ENCODE data around the gene CFAP92.
A peak's percentile ranks its signal among the peaks of the same experiment; 100 is the strongest.

Gene CFAP92

DNA sequence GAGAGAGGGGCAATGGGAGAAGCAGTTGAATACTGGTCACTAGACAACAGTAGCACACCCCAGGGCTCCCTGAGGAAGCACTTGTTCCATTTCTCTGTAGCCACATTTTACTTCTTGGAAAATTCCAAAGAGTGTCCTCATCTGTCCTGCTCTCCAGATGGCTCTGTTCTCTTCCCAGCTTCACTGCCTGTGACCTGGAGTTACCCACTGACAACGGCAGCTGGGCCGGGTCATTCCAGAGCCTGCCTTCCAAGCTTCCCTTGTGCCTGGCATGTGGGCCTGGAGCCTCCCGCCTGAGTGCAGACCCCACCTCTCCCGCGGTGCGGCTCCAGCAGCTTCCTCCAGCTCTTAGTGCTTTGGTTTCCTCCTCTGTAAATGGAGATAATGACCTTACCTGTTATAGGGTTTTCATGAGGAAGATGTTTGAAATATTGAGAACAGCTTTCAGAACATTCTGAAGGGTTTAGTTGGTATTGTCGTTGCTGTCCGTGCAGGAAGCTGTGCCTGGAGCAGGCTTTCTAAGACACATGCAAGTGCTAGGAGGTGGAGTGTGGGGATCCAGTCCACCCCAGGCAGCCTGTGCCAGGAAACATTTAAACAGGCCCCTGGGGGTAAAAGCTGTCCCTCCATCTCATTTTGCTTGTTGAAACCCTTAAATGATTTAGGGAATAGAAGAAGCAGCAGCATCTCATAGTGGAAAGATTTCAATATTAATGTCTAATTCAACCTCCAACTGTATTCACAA is 32.0 kb upstream of the CFAP92 start:
- no peak for DNase-seq

DNA sequence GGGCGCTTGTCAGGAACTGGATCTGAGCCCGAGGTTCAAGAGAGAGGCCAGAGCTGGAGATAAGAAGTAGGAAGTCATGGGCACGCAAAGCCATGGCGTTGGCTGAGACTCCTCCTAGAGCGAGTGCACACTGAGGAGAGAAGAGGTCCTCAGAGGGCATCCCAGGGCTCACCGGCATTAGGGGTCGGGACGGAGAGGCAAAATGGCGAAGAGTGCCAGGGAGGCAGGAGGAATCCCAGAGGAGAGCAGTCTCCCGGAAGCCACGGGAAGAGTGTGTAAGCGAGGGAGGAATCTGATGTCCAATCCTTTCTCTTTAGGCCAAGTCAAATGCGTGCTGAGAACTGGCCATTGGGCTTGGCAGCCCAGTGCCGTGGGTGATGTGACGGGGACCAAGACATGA is 31.2 kb upstream of the CFAP92 start:
- no peak for DNase-seq

DNA sequence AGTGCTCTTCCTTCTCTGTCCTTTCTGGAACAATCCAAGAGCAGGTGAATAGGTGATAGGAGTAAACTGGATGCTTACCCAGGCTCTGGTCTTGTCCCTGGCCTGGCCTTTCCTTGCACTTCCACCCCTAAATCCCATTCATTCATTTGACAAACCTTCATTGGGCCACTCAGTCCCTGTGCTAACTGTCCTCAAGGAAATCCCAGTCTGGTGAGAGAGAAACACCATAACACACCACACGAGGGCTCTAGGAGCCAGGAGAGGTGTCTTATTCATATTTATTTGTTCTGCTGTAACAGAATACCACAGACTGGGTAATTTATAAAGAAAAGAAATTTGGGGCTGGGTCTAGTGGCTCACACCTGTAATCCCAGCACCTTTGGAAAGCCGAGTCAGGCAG is 30.0 kb upstream of the CFAP92 start:
- no peak for DNase-seq

DNA sequence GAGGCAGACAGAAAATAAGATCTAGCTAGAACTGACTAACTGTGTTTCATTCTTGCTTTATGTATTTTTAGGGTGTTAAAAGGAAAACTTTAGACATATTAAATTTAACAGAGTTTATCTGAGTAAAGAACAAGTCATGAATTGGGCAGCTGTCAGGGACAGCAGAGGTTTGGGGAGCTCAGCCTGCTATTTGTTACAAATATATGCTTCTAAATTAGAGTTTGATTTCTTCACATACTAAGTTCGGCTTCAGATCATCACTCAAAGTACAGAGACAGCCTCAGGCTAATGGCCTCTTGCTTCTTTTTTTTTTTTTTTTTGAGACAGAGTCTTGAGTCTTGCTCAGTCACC is 29.1 kb upstream of the CFAP92 start:
- DNase-seq, result no peak

DNA sequence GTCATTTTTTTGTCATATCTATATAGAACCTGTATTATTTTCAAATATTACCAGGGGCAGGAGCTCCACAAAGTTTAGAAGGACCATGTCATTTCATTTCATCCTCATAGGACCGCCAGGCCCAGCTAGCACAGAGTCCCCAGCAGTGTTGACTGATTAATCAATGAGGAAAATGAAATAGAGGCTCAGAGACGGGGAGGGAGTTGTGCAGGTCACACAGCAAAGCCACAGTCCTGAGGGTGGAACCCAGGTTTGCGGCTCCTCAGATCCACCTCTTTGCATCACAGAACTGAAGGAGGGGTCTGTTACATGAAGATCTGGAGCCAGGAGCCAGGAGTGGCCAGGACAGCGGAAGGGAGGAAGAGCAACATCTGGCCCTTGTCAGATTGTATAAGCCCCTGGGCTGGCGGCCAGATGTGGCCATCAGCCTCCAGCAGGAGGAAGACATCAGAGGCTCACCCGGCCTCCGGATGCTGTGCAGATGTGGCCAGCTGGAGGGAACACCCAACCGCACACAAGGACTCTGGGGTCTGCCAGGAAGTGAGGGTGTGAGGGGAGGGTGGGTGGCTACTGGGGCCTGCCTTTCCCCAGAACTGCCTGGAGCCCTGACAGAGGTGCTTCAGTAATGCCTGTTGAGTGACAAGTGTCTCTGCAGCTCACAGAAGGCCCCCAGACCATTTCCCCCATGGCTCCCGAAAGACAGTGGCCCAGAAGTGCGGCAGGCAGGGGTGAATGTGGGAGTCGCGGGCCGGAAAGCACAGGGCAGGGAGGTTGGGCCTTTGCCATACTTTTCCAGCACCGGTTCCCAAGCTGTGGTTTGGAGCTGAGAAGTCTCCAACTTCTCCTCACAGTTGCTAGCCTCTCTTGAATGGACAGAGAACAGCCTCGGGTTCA is 28.5 kb upstream of the CFAP92 start:
- DNase-seq, result no peak

DNA sequence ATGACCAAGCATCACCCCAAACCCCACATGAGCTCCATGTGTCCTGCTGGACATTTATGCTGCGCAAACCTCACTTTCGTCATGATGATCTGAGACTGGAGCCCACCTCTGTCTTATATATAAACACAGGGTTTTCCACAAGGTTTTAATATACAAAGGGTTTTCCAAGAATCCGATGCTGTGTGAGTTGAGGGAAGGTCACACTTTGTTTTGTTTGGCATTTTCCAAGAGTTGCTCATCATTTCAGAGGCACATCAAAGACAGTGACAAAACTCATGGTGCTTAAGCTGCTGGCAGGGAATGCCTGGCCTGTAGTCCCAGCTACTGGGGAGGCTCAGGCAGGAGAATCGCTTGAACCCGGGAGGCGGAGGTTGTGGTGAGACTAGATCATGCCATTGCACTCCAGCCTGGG is 27.3 kb upstream of the CFAP92 start:
- no peak for DNase-seq

DNA sequence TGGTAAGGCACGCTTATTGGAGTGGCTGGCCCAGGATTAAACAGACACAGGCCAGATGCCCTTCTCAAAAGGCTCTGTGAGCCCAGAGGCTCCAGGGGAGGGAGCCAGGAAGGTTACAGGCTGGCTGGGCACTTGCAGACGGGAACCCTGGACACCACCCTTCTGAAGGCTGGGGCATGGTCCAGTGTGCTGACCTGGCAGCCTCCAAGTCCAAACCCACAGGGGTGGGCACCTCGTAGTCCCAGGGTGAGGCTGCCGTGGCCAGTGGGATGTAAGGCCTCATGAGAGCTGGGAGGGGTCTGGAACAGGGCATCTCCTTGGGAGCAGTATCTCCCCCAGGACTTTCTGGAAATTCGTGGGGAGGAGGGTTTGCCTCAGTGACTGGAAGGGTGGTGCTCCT is 26.8 kb upstream of the CFAP92 start:
- no peak for DNase-seq

DNA sequence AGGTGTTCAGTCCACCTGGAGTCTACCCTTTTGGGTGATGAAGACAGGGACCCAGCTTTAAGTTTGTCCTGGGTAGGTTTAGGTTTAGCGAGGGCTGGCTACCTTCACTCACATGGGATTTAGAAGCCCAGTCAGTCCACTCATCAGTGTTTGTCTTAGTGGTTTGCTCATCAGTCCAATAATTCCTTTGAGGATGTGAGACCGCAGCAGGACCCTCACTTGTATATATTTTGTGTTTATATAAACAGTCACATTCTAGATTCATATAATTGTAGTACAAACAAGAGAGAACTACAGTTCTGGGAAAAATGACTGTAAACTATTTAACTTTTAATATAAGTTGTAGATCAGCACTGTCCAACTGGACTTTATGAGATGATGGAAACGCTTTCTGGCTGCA is 25.4 kb upstream of the CFAP92 start:
- no peak for DNase-seq

DNA sequence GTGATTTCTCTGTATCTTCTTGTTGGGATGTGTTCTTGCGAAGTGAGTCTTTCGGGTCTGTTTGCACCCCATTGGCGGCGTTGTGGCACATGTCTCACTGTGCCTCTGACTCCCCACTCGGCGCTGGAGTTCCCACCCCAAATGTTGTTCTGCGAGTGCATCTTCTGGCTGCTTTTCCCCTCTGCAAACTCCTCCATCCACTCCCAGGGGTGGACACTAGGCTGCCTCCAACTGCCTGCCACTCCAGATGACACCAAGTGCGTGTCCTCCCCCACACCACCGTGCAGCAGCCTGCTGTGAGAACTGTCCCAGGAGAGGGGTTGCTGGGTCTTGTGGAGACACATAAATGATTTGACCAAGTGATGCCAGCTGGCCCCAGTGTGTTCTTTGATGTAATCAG is 24.9 kb upstream of the CFAP92 start:
- DNase-seq, result no peak

DNA sequence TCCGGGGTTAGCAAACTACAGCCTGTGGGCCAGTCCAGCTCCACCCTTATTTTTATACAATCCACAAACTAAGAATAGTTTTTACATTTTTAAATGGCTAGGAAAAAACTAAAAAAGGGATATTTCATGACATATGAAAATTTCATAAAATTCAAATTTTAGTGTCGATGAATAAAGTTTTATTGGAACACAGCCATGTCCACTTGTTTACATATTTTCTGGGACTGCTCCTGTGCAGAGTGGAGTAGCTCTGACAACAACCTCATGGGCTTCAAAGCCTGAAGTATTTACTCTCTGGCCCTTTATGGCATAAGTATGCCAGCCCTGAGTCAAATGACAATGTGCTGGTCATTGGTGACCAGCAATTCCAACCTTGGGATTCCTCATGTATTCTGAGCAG is 24.4 kb upstream of the CFAP92 start:
- no peak for DNase-seq

DNA sequence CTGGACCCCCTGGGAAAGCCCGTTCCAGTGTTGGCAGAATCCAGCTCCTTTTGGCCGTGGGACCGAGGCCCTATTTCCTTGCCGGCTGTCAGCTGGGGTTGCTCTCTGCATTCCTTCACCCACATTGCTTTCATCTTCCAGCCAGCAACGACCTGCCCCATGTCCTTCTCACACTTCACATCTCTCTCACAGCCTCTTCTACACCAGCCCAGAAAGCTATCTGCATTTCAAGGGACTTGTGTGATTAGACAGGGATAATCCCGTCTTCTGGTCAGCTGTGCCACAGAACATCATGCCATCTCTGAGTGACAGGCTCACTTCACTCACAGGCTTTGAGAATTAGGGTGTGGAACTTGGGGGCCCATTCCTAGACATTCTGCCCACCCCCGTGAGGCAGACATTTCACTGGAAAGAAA is 23.6 kb upstream of the CFAP92 start:
- no peak for DNase-seq

DNA sequence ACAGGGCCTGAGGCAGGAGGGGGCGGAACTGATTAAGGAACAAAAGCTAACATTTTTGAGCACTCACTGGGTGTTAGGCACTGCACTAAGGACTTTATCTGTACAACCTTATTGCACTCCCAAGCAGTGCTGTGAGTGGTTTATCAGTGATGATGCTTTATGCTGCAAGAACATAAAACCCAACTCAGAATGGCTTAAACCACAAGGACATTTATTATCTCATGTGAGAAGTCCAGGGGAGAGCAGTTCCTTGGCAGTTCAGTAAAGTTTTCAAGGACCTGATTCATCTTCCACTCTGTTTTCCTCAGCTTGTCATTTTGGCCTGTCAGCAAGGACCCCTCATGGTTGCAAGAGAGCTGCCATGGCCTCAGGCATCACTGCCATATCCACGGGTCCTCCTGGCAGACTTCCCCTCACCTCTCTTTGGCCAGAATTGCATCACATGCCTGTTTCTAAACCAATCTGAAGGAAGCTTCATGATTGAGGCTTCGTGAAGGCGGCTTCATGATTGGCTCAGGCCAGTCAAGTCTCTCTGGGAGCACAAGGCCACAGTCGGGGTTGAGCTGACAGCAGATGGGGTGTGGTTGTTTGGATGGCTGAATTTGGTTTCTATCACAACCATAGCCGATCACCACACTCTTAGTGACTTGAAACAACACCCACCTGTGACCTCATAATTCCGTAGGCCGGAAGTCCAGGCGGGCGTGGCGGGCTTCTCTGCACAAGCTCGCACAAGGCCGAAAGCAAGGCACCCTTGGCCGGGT is 23.0 kb upstream of the CFAP92 start:
- no peak for DNase-seq

DNA sequence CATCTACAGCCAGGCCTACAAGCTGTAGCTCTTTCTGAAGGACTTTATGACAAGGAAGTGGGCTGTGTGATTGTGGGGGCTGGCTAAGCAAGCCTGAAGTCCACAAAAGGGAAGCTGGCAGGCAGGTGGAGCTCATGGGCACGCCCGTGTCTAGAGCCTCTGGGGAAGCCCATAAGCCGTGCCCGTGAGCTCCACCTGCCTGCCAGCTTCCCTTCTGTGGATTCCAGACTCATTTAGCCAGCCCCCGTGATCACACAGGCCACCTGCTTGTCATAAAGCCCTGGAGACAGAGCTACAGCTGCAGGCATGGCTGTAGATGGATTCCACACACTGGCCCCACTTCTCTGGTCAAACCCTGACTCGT is 22.5 kb upstream of the CFAP92 start:
- DNase-seq, result peak; percentile 82

DNA sequence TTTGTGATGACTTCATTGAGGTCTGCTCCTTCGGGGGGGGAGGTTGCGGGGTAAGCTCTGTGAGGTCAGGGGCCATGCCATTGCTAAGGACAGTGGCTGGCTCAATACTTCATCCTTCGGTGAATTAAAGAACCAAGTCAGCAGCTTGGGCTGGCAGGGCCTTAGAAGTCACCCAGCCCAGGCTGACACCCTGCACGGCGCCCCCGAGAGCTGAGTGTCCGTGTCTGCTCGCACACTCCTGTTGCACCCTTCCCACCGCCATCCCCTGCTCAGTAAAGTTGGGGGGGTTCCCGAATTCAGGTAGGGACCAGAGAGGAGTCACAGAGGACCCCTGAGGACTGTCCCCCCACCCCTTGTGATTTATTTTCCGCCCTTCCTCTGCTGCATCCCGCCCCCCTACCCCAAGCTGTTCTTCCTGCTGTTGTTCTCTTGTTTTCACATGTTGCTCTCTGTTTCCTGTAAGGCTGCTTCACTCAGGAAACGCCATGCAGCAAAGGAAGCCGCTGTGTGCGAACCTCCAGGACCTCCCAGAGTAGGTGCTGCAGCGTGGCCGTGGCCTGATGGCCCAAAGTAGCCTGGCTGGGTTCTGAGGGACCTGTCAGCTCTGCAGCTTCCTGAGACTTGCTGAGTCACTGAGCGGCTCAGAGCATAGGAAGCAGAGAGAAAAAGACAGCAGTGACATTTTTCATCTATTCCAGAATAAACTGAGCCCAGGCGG is 21.7 kb upstream of the CFAP92 start:
- no peak for DNase-seq

DNA sequence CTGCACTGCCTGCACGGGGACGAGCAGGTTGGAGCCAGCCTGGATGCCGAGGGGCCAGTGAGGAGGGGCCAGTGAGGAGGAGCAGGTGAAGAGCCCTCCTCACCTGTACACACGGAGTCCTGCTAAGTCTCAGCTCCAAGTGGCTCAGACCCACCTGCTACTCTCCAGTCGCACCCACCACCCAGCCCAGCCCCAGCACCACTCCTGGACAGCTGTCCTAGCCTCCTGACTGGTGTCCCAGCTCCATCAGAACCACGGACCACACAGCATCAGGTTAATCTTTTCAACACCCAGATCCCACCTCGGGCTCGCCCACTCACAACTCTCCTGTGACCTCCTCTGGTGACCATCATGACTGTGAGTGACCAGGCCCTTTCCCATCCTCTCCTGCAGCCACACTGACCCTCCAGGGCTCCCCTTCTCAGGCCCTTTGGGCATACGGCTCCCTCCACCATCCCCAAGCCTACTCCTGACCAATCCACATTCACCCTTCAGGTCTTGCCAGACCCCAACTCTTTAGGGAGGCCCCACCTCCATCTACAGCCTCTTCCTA is 21.0 kb upstream of the CFAP92 start:
- no peak for DNase-seq

DNA sequence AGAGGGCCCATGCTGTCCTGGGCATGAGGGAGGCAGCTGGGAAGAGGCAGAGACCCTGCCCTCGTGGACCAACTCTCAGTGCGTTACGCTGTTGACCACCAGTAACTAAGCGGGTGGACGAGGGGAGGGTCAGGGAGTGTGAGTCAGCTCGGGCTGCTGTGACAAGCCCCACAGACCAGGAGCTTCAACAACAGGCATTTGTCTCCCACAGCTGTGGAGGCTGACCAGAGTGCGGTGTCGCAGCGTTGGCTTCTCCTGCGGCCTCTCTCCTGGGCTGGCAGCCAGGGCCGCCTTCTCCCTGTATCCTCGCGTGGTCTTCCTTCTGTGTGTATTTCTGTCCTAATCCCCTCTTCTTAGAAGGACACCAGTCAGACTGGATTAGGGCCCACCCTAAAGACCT is 20.3 kb upstream of the CFAP92 start:
- no peak for DNase-seq

DNA sequence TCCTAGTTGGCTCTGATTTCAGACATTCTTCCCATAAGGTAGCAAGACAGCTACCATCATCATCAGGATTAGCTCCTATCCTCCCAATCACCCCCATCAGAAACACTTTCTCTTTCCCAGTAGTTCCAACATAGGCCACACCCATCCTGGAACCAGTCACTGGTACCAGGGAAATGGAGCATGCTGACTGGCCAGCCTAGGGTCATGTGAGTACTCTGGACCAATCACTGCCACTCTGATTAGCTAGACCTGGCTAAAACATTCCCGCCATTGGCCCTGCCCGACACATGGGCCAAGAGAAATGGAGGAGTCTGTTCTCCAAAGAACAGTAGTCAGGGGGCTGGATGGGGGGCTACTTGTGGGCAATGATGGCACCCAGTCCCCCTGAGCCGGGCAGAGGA is 19.6 kb upstream of the CFAP92 start:
- DNase-seq, result no peak

DNA sequence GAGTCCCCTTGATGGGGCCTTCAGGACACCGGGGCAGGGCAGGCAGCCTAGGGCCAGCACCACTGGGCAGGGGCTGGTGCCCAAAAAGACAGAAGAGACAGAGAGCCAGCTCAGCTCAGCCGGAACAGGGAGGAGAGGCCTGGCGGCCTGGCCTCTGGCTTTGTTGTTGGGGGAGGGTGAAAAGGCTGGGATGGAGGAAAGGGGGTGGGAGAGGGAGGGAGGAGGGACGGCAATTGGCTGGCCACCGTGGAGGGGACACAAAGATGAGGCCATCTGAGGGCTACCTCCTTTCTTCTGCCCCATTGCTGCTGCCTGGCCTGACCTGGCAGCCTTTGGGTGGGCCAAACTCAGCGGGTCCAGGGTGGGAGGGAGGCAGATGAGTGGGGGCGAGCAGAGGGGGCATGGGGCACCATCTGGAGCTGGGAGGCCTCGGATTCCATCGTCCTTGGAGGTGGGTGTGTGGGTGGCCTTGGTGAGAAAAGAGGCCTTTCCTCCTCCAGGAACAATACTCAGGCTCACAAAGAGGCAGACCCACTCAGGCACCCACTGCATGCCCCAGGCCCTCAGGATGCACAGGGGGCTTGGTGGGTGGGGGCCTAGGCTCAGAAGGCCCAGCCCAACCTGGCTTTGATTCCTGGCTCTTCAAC is 16.6 kb upstream of the CFAP92 start:
- no peak for DNase-seq

DNA sequence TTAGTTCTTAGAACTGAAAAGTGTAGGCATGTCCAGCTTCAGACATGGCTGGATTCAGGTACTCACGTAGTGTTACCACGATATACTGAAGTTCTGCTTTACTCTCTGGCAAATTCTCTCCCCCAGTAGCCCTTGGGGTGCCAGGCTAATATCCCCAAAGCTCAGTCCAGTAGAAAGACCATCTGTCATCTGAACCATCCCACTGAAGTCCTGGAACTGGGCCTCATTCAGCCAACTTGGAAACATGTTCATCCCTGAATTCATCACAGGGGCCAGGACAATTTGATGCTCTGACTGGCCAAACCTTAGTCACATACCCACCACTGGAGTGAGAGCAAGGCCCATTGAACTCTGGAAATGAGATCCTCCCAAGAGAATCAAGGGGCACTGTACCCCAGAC is 15.4 kb upstream of the CFAP92 start:
- DNase-seq, result no peak

DNA sequence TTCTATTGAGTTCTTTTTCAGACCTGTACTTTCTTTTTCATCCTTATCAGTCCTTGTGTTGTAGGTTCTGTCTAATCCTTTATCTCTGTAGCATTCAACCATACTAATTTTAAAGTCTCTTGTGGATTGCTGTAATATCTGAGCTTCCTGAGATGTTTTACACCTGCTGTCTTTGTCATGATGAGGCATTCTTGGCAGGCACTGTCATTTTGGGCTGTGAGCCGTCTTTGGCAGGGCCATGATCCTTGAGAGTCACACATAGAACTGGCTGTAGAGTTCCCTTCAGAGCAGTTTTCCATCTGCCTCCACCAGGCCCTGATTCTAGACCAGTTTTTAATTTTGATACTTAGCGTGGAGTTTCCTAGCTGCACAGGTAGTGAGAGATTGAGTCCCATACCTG is 13.9 kb upstream of the CFAP92 start:
- no peak for DNase-seq

DNA sequence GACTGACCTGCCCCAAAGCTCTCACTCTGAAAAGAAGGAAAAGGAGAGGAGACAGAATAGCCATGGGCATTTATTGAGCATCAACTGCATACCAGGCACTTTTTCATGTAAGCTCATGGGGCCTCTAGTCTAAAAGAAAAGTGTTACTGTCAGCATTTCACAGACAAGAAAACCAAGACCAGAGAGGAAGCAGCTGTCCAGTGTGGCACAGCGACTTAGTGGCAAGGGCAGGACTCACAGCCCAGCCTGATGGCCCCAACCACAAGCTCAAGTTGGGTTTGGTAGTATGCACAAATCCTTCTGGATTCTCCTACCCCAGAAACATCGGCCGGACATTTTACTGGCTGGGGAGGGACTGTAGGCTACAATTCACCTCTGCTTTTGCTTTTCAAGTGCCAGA is 13.0 kb upstream of the CFAP92 start:
- DNase-seq, result no peak

Measured in NCI-H1092 (cell line).